Measurements from ENCODE around the gene CD99L2. TPM values are rescaled to one million over a fixed set of nuclear protein-coding genes. Genes with fewer than 3 reads are reported as not detected.
"Not testable (repeated sequence)": the region's sequence is repeated elsewhere in the genome, so short reads cannot be mapped to it uniquely, and the experiment has no call there.

Gene CD99L2
- total and polyA plus RNA-seq, 4 donors, result 9.7 to 39.8 (median 23.8) TPM

GRCh38 chrX:150828785-150829184 is 69.7 kb downstream of the CD99L2 start:
- Histone ChIP-seq H3K27ac (ENCODE audit: low read depth in 1 of 2, low read length in 2 of 2) (no peak overlapping the region), H3K9me3 (ENCODE audit: control insufficient read depth in 4 of 4, low read length in 3 of 4) (no peaks in the 10 kb centered on the region), H3K4me3 (ENCODE audit: low read depth in 1 of 3, low read length in 3 of 3) (no peak overlapping the region), H3K36me3 (ENCODE audit: control insufficient read depth in 4 of 4, insufficient read depth in 3 of 4, low read depth in 1 of 4, low read length in 3 of 4) (peaks cover 0 to 4% (median under 1%) of the 10 kb centered on the region in 4 donors), H3K27me3 (ENCODE audit: control insufficient read depth in 4 of 4, insufficient read depth in 4 of 4, low read length in 3 of 4) (no peaks in the 10 kb centered on the region), H3K4me1 (ENCODE audit: control insufficient read depth in 4 of 4, insufficient read depth in 4 of 4, low read length in 3 of 4) (peaks cover 2 to 4% (median 3%) of the 10 kb centered on the region in 4 donors), H3K9ac (ENCODE audit: low read depth in 1 of 2, low read length in 2 of 2) (no peak overlapping the region)
- DNase-seq (ENCODE audit: low spot score), result no peak
- WGBS, result 71% methylated on average over 5 of the region's 5 CpGs
- no peak for TF ChIP-seq RAD21 (IDR thresholded peaks at IDR 0.05)
- TF ChIP-seq REST (IDR thresholded peaks at IDR 0.05), result no peak
- TF ChIP-seq JUND (IDR thresholded peaks at IDR 0.05), result no peak
- TF ChIP-seq YY1 (IDR thresholded peaks at IDR 0.05), result peak; percentile 30
- TF ChIP-seq FOXA2 (IDR thresholded peaks at IDR 0.05), result no peak
- no peak for TF ChIP-seq NR2F2 (IDR thresholded peaks at IDR 0.05)
- no peak for TF ChIP-seq HNF4G (IDR thresholded peaks at IDR 0.05)
- TF ChIP-seq, protein P1, sequence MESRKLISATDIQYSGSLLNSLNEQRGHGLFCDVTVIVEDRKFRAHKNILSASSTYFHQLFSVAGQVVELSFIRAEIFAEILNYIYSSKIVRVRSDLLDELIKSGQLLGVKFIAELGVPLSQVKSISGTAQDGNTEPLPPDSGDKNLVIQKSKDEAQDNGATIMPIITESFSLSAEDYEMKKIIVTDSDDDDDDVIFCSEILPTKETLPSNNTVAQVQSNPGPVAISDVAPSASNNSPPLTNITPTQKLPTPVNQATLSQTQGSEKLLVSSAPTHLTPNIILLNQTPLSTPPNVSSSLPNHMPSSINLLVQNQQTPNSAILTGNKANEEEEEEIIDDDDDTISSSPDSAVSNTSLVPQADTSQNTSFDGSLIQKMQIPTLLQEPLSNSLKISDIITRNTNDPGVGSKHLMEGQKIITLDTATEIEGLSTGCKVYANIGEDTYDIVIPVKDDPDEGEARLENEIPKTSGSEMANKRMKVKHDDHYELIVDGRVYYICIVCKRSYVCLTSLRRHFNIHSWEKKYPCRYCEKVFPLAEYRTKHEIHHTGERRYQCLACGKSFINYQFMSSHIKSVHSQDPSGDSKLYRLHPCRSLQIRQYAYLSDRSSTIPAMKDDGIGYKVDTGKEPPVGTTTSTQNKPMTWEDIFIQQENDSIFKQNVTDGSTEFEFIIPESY (IDR thresholded peaks at IDR 0.05), result no peak
- peak; percentile 49 to 65 for TF ChIP-seq RXRA (IDR thresholded peaks at IDR 0.05)
- TF ChIP-seq EGR1 (IDR thresholded peaks at IDR 0.05; ENCODE audit: low read depth in 2 of 2), result peak; percentile 65 to 73
- no peak for TF ChIP-seq TAF1 (conservative IDR thresholded peaks at IDR 0.05)
- no peak for TF ChIP-seq FOXA1 (IDR thresholded peaks at IDR 0.05)
- no peak for TF ChIP-seq CTCF (IDR thresholded peaks at IDR 0.05; ENCODE audit: low read depth, low read length, missing input control)
- no peak for TF ChIP-seq ATF3 (IDR thresholded peaks at IDR 0.05)
- TF ChIP-seq GABPA (IDR thresholded peaks at IDR 0.05 in 1 of 2, conservative IDR thresholded peaks at IDR 0.05 in 1 of 2), result no peak
- peak; percentile 21 for TF ChIP-seq SP1 (IDR thresholded peaks at IDR 0.05)
- TF ChIP-seq HNF4A (conservative IDR thresholded peaks at IDR 0.05), result peak; percentile 35 to 45
- TF ChIP-seq, protein P2, sequence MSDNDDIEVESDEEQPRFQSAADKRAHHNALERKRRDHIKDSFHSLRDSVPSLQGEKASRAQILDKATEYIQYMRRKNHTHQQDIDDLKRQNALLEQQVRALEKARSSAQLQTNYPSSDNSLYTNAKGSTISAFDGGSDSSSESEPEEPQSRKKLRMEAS (IDR thresholded peaks at IDR 0.05), result peak; percentile 68

GRCh38 chrX:150824352-150824751 is 74.1 kb downstream of the CD99L2 start:
- not testable (repeated sequence) for H3K4me3 ChIP-seq (ENCODE audit: low read depth in 1 of 3, low read length in 3 of 3); H3K27ac ChIP-seq (ENCODE audit: low read depth in 1 of 2, low read length in 2 of 2); H3K36me3 ChIP-seq (ENCODE audit: control insufficient read depth in 4 of 4, insufficient read depth in 3 of 4, low read depth in 1 of 4, low read length in 3 of 4); DNase-seq (ENCODE audit: low spot score); H3K27me3 ChIP-seq (ENCODE audit: control insufficient read depth in 4 of 4, insufficient read depth in 4 of 4, low read length in 3 of 4); H3K9me3 ChIP-seq (ENCODE audit: control insufficient read depth in 4 of 4, low read length in 3 of 4); H3K9ac ChIP-seq (ENCODE audit: low read depth in 1 of 2, low read length in 2 of 2); H3K4me1 ChIP-seq (ENCODE audit: control insufficient read depth in 4 of 4, insufficient read depth in 4 of 4, low read length in 3 of 4)

- not testable (repeated sequence) for H3K9me3 ChIP-seq (ENCODE audit: control insufficient read depth in 4 of 4, low read length in 3 of 4); H3K4me3 ChIP-seq (ENCODE audit: low read depth in 1 of 3, low read length in 3 of 3); H3K36me3 ChIP-seq (ENCODE audit: control insufficient read depth in 4 of 4, insufficient read depth in 3 of 4, low read depth in 1 of 4, low read length in 3 of 4); H3K27ac ChIP-seq (ENCODE audit: low read depth in 1 of 2, low read length in 2 of 2); DNase-seq (ENCODE audit: low spot score); H3K27me3 ChIP-seq (ENCODE audit: control insufficient read depth in 4 of 4, insufficient read depth in 4 of 4, low read length in 3 of 4); H3K9ac ChIP-seq (ENCODE audit: low read depth in 1 of 2, low read length in 2 of 2); H3K4me1 ChIP-seq (ENCODE audit: control insufficient read depth in 4 of 4, insufficient read depth in 4 of 4, low read length in 3 of 4)
- 93% methylated on average over 1 of the region's 1 CpG for WGBS
These were observed 74.6 kb downstream of the CD99L2 start for GRCh38 chrX:150823826-150824225.
